Liver (tissue), 9 donors: ENCODE data around the gene PTPRD. TPM values are rescaled to one million over a fixed set of nuclear protein-coding genes. Genes with fewer than 3 reads are reported as not detected.

Experiments used
- DNase-seq: peaks from one replicate; pipeline ENCODE4 v3.0.0-alpha.2; 2017; ENCODE audit warnings: low spot score
- H3K27ac ChIP-seq, 2 donors: one replicate each; pipeline ENCODE4 v1.7.0; 2013; ENCODE audit warnings: inconsistent platforms in 2 of 2, low read length in 2 of 2, control low read depth in 1 of 2, low read depth in 1 of 2, mild to moderate bottlenecking in 1 of 2
- H3K27me3 ChIP-seq, 4 donors: one replicate each; pipeline versions ENCODE4 v1.6.1 to v1.7.0; 2013; ENCODE audit warnings: low read length in 3 of 4, inconsistent platforms in 1 of 4, mild to moderate bottlenecking in 1 of 4, moderate library complexity in 1 of 4; ENCODE audit not compliant: control insufficient read depth in 4 of 4, insufficient read depth in 4 of 4
- H3K36me3 ChIP-seq, 4 donors: one replicate each; pipeline versions ENCODE4 v1.6.1 to v1.7.0; 2013; ENCODE audit warnings: low read length in 3 of 4, mild to moderate bottlenecking in 3 of 4, low read depth in 1 of 4, moderate library complexity in 1 of 4; ENCODE audit not compliant: control insufficient read depth in 4 of 4, insufficient read depth in 3 of 4
- H3K4me1 ChIP-seq, 4 donors: one replicate each; pipeline versions ENCODE4 v1.6.1 to v1.7.0; 2013; ENCODE audit warnings: low read length in 3 of 4, mild to moderate bottlenecking in 3 of 4, moderate library complexity in 1 of 4; ENCODE audit not compliant: control insufficient read depth in 4 of 4, insufficient read depth in 4 of 4
- H3K4me3 ChIP-seq, 3 donors: one replicate each; pipeline versions ENCODE4 v1.6.1 to v1.7.0; 2013; ENCODE audit warnings: low read length in 3 of 3, control low read depth in 1 of 3, low read depth in 1 of 3, mild to moderate bottlenecking in 1 of 3
- H3K9ac ChIP-seq, 2 donors: one replicate each; pipeline ENCODE4 v1.7.0; 2013; ENCODE audit warnings: low read length in 2 of 2, mild to moderate bottlenecking in 2 of 2, moderate library complexity in 2 of 2, control low read depth in 1 of 2, low read depth in 1 of 2
- H3K9me3 ChIP-seq, 4 donors: one replicate each; pipeline versions ENCODE4 v1.6.1 to v1.7.0; 2013; ENCODE audit warnings: low read length in 3 of 4; ENCODE audit not compliant: control insufficient read depth in 4 of 4
- EGR1 ChIP-seq, 2 donors: IDR thresholded peaks; 2 replicates each; pipeline ENCODE4 v1.6.1; 2016 to 2018; ENCODE audit warnings: antibody characterized with exemption in 2 of 2, low read depth in 2 of 2
- FOXA1 ChIP-seq: IDR thresholded peaks from 2 replicates; pipeline ENCODE4 v1.6.1; 2016; ENCODE audit warnings: antibody characterized with exemption
- FOXA2 ChIP-seq: IDR thresholded peaks from 2 replicates; pipeline ENCODE4 v1.6.1; 2016; ENCODE audit warnings: antibody characterized with exemption
- GABPA ChIP-seq, 2 donors: IDR thresholded peaks in 1 of 2; conservative IDR thresholded peaks in 1 of 2; 2 replicates each; pipeline ENCODE4 v1.6.1; 2016; ENCODE audit warnings: antibody characterized with exemption in 2 of 2, mild to moderate bottlenecking in 1 of 2, moderate library complexity in 1 of 2
- HNF4A ChIP-seq, 2 donors: conservative IDR thresholded peaks; 2 replicates each; pipeline ENCODE4 v1.6.1; 2016; ENCODE audit warnings: antibody characterized with exemption in 2 of 2, mild to moderate bottlenecking in 2 of 2
- HNF4G ChIP-seq: IDR thresholded peaks from 2 replicates; pipeline ENCODE4 v1.6.1; 2016; ENCODE audit warnings: antibody characterized with exemption
- JUND ChIP-seq, 2 donors: IDR thresholded peaks; 2 replicates each; pipeline ENCODE4 v1.6.1; 2016; ENCODE audit warnings: antibody characterized with exemption in 2 of 2
- MAX ChIP-seq: IDR thresholded peaks from 2 replicates; pipeline ENCODE4 v1.6.1; 2016; ENCODE audit warnings: antibody characterized with exemption
- NR2F2 ChIP-seq: IDR thresholded peaks from 2 replicates; pipeline ENCODE4 v1.6.1; 2016; ENCODE audit warnings: antibody characterized with exemption
- RAD21 ChIP-seq, 2 donors: IDR thresholded peaks; 2 replicates each; pipeline ENCODE4 v1.6.1; 2016; ENCODE audit warnings: antibody characterized with exemption in 2 of 2, mild to moderate bottlenecking in 2 of 2
- RXRA ChIP-seq, 2 donors: IDR thresholded peaks; 2 replicates each; pipeline ENCODE4 v1.6.1; 2017 to 2018; ENCODE audit warnings: antibody characterized with exemption in 2 of 2, mild to moderate bottlenecking in 1 of 2
- SP1 ChIP-seq: IDR thresholded peaks from 2 replicates; pipeline ENCODE4 v1.6.1; 2018; ENCODE audit warnings: antibody characterized with exemption, mild to moderate bottlenecking
- TAF1 ChIP-seq: conservative IDR thresholded peaks from 2 replicates; pipeline ENCODE4 v1.6.1; 2016; ENCODE audit warnings: antibody characterized with exemption, mild to moderate bottlenecking
- YY1 ChIP-seq: IDR thresholded peaks from 2 replicates; pipeline ENCODE4 v1.6.1; 2016; ENCODE audit warnings: antibody characterized with exemption, mild to moderate bottlenecking
- ZBTB33 ChIP-seq: IDR thresholded peaks from 2 replicates; pipeline ENCODE4 v1.6.1; 2016; ENCODE audit warnings: antibody characterized with exemption
- WGBS: extraction: QIAGEN DNeasy Blood & Tissue Kit; methylation state at CpG from one replicate; pipeline ENCODE4 v1.1.7; 2013; 5-methylcytosine and 5-hydroxymethylcytosine counted together
- polyA plus RNA-seq, 2 donors: library from polyadenylated mRNA; stranded (reverse) in 1 of 2; unstranded in 1 of 2; fragments of 200-250 nt in 1 of 2; fragments of >200 nt in 1 of 2; fragmentation: Nextera tagmentation in 1 of 2; extraction: Ambion mirVana in 1 of 2; gene quantifications; one replicate each; pipeline versions ENCODE4 v1.2.1 to v1.2.3, GENCODE V29; 2013 to 2015
- total RNA-seq, 2 donors: library from RNA; depleted of rRNA; stranded (reverse); fragments of >200 nt; gene quantifications; one replicate each; pipeline ENCODE4 v1.2.3, GENCODE V29; 2014
- TF ChIP-seq, protein P1 (sequence below): IDR thresholded peaks from 2 replicates; pipeline ENCODE4 v1.6.1; 2016; ENCODE audit warnings: antibody characterized with exemption, mild to moderate bottlenecking
- TF ChIP-seq, protein P2 (sequence below): fragments of 150-350 bp; IDR thresholded peaks from 2 replicates; pipeline ENCODE4 v1.5.1; 2017; ENCODE audit warnings: improper control_type of control experiment, low read depth, low read length; ENCODE audit not compliant: missing input control
- TF ChIP-seq, protein P3 (sequence below): IDR thresholded peaks from 2 replicates; pipeline ENCODE4 v1.6.1; 2016; ENCODE audit warnings: antibody characterized with exemption
- donor health status: healthy.
- donor health status: healthy.
- donor health status: healthy.
- donor health status: healthy.
- donor health status: healthy.

PTPRD gene
- total and polyA plus RNA-seq, 4 donors, result 0.78 to 34.2 (median 4.7) TPM

DNA sequence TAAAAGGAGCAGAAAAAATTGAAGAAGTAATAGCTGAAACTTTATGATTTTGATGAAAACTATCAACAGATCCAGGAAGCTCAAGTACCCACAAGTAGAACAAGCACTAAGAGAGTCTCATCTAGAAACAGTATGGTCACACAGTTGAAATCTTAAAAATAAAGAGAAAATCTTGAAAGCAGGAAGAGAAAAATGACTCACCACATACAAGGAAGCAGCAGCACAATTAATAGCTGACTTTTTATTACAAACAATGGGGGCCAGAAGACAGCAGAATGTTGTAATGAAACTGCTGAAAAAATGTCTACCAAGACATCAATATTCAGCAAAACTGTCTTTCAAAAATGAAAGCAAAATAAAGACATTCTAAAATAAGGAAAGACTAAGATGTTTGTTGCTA, 1704.9 kb downstream of the PTPRD start:
- Histone ChIP-seq H3K27ac (no peak overlapping the region), H3K9ac (no peak overlapping the region), H3K4me1 (no peaks in the 10 kb centered on the region), H3K36me3 (no peaks in the 10 kb centered on the region), H3K9me3 (no peaks in the 10 kb centered on the region), H3K4me3 (no peak overlapping the region), H3K27me3 (no peaks in the 10 kb centered on the region)
- TF ChIP-seq EGR1 (IDR thresholded peaks at IDR 0.05; ENCODE audit: low read depth in 2 of 2), result no peak
- TF ChIP-seq NR2F2, result no peak
- TF ChIP-seq, protein P1, sequence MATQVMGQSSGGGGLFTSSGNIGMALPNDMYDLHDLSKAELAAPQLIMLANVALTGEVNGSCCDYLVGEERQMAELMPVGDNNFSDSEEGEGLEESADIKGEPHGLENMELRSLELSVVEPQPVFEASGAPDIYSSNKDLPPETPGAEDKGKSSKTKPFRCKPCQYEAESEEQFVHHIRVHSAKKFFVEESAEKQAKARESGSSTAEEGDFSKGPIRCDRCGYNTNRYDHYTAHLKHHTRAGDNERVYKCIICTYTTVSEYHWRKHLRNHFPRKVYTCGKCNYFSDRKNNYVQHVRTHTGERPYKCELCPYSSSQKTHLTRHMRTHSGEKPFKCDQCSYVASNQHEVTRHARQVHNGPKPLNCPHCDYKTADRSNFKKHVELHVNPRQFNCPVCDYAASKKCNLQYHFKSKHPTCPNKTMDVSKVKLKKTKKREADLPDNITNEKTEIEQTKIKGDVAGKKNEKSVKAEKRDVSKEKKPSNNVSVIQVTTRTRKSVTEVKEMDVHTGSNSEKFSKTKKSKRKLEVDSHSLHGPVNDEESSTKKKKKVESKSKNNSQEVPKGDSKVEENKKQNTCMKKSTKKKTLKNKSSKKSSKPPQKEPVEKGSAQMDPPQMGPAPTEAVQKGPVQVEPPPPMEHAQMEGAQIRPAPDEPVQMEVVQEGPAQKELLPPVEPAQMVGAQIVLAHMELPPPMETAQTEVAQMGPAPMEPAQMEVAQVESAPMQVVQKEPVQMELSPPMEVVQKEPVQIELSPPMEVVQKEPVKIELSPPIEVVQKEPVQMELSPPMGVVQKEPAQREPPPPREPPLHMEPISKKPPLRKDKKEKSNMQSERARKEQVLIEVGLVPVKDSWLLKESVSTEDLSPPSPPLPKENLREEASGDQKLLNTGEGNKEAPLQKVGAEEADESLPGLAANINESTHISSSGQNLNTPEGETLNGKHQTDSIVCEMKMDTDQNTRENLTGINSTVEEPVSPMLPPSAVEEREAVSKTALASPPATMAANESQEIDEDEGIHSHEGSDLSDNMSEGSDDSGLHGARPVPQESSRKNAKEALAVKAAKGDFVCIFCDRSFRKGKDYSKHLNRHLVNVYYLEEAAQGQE, result no peak
- TF ChIP-seq HNF4G, result no peak
- no peak for TF ChIP-seq FOXA1
- TF ChIP-seq, protein P2, sequence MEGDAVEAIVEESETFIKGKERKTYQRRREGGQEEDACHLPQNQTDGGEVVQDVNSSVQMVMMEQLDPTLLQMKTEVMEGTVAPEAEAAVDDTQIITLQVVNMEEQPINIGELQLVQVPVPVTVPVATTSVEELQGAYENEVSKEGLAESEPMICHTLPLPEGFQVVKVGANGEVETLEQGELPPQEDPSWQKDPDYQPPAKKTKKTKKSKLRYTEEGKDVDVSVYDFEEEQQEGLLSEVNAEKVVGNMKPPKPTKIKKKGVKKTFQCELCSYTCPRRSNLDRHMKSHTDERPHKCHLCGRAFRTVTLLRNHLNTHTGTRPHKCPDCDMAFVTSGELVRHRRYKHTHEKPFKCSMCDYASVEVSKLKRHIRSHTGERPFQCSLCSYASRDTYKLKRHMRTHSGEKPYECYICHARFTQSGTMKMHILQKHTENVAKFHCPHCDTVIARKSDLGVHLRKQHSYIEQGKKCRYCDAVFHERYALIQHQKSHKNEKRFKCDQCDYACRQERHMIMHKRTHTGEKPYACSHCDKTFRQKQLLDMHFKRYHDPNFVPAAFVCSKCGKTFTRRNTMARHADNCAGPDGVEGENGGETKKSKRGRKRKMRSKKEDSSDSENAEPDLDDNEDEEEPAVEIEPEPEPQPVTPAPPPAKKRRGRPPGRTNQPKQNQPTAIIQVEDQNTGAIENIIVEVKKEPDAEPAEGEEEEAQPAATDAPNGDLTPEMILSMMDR, result no peak
- TF ChIP-seq SP1, result no peak
- no peak for TF ChIP-seq JUND (IDR thresholded peaks at IDR 0.05)
- no peak for TF ChIP-seq RAD21 (IDR thresholded peaks at IDR 0.05)
- TF ChIP-seq RXRA (IDR thresholded peaks at IDR 0.05), result no peak
- TF ChIP-seq, protein P3, sequence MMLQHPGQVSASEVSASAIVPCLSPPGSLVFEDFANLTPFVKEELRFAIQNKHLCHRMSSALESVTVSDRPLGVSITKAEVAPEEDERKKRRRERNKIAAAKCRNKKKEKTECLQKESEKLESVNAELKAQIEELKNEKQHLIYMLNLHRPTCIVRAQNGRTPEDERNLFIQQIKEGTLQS, result no peak
- TF ChIP-seq TAF1, result no peak
- no peak for TF ChIP-seq MAX
- no peak for TF ChIP-seq YY1
- TF ChIP-seq HNF4A (conservative IDR thresholded peaks at IDR 0.05), result no peak
- no peak for TF ChIP-seq GABPA (IDR thresholded peaks at IDR 0.05 in 1 of 2, conservative IDR thresholded peaks at IDR 0.05 in 1 of 2)
- no peak for DNase-seq

DNA sequence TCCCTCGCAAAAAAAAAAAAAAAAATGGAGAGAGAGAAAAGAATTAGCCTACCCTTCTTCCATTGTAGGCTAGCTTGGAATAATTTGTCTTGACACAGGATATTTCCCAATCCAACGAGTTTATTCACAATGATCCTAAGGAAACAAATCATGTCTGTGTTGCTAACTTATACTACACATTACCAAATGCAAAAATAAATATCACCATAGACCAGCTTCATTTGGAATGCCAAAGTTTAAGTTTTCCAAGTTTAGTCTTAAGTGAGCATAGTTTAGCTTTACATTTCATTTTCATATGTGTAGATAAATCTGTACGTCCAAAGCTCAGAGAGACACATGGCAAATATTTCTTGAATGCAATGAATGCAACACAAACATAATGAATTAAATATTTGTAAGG, 1707.1 kb downstream of the PTPRD start:
- H3K4me1 ChIP-seq, result no peaks in the 10 kb centered on the region
- TF ChIP-seq EGR1 (IDR thresholded peaks at IDR 0.05; ENCODE audit: low read depth in 2 of 2) (no peak), HNF4A (conservative IDR thresholded peaks at IDR 0.05) (no peak), RAD21 (IDR thresholded peaks at IDR 0.05) (no peak), YY1 (no peak), RXRA (IDR thresholded peaks at IDR 0.05) (no peak), GABPA (IDR thresholded peaks at IDR 0.05 in 1 of 2, conservative IDR thresholded peaks at IDR 0.05 in 1 of 2) (no peak), SP1 (no peak), FOXA1 (no peak), ZBTB33 (no peak), JUND (IDR thresholded peaks at IDR 0.05) (no peak), FOXA2 (no peak), HNF4G (no peak), MAX (no peak), NR2F2 (no peak)
- TF ChIP-seq, protein P1, result no peak
- H3K4me3 ChIP-seq, result no peak overlapping the region
- 78% methylated on average over 3 of the region's 3 CpGs for WGBS
- H3K27ac ChIP-seq, result no peak overlapping the region
- no peaks in the 10 kb centered on the region for H3K27me3 ChIP-seq
- no peaks in the 10 kb centered on the region for H3K36me3 ChIP-seq
- H3K9me3 ChIP-seq, result no peaks in the 10 kb centered on the region
- no peak for DNase-seq
- H3K9ac ChIP-seq, result no peak overlapping the region
